WERI-Rb-1 (cell line): ENCODE measurements around the gene PRKAR2B.

ENCODE experiments used
- DNase-seq: peaks from one replicate; pipeline ENCODE4 v3.0.0-alpha.2; 2020
- H3K27ac ChIP-seq: fragments of 250-450 bp; sonication (Bioruptor Pico); 2 replicates; pipeline ENCODE4 v1.5.1; 2020; ENCODE audit warnings: mild to moderate bottlenecking, moderate library complexity
- H3K27me3 ChIP-seq: fragments of 250-450 bp; sonication (Bioruptor Pico); 2 replicates; pipeline ENCODE4 v1.5.1; 2021; ENCODE audit warnings: mild to moderate bottlenecking, low read depth, moderate library complexity; ENCODE audit not compliant: insufficient read depth, severe bottlenecking
- H3K36me3 ChIP-seq: fragments of 250-450 bp; sonication (Bioruptor Pico); 2 replicates; pipeline ENCODE4 v1.5.1; 2020; ENCODE audit warnings: mild to moderate bottlenecking, moderate library complexity
- H3K4me3 ChIP-seq: 2 replicates; pipeline ENCODE4 v1.5.1; 2011; ENCODE audit warnings: low read depth, mild to moderate bottlenecking, control low read depth, low read length
- H3K9me3 ChIP-seq: fragments of 250-450 bp; sonication (Bioruptor Pico); 2 replicates; pipeline ENCODE4 v1.5.1; 2021; ENCODE audit warnings: mild to moderate bottlenecking, moderate library complexity; ENCODE audit not compliant: severe bottlenecking
- CTCF ChIP-seq: IDR thresholded peaks from 2 replicates; pipeline ENCODE4 v1.5.1; 2011; ENCODE audit warnings: low read depth, mild to moderate bottlenecking, control low read depth, inconsistent platforms, low read length

The PRKAR2B gene

GRCh38 chr7:107111196-107111595 lies 66.7 kb downstream of the PRKAR2B start:
- no peak for TF ChIP-seq CTCF
- Histone ChIP-seq H3K36me3 (no peaks in the 10 kb centered on the region), H3K9me3 (no peaks in the 10 kb centered on the region), H3K27ac (no peak overlapping the region), H3K4me3 (no peak overlapping the region), H3K27me3 (no peaks in the 10 kb centered on the region)
- no peak for DNase-seq

GRCh38 chr7:107113866-107114265 lies 69.4 kb downstream of the PRKAR2B start:
- no peak for DNase-seq
- Histone ChIP-seq H3K9me3 (no peaks in the 10 kb centered on the region), H3K27me3 (no peaks in the 10 kb centered on the region), H3K27ac (no peak overlapping the region), H3K36me3 (no peaks in the 10 kb centered on the region), H3K4me3 (no peak overlapping the region)
- no peak for TF ChIP-seq CTCF

- Histone ChIP-seq H3K4me3 (no peak overlapping the region), H3K27me3 (no peaks in the 10 kb centered on the region), H3K27ac (no peak overlapping the region), H3K9me3 (no peaks in the 10 kb centered on the region), H3K36me3 (no peaks in the 10 kb centered on the region)
- DNase-seq, result no peak
- no peak for TF ChIP-seq CTCF
These were observed 70.6 kb downstream of the PRKAR2B start for GRCh38 chr7:107115114-107115513.

GRCh38 chr7:107115762-107116540 lies 71.4 kb downstream of the PRKAR2B start:
- no peak overlapping the region for H3K27ac ChIP-seq
- no peak for TF ChIP-seq CTCF

GRCh38 chr7:107118109-107118900 lies 73.8 kb downstream of the PRKAR2B start:
- H3K27me3 ChIP-seq, result no peaks in the 10 kb centered on the region
- no peaks in the 10 kb centered on the region for H3K9me3 ChIP-seq
- no peaks in the 10 kb centered on the region for H3K36me3 ChIP-seq
- no peak overlapping the region for H3K27ac ChIP-seq
- H3K4me3 ChIP-seq, result no peak overlapping the region
- TF ChIP-seq CTCF, result no peak
- no peak for DNase-seq

More at GRCh38 chr7:107115762-107116540, 71.4 kb downstream of the PRKAR2B start:
- Histone ChIP-seq H3K4me3 (no peak overlapping the region), H3K36me3 (no peaks in the 10 kb centered on the region), H3K9me3 (no peaks in the 10 kb centered on the region), H3K27me3 (no peaks in the 10 kb centered on the region)
- DNase-seq, result no peak
